ENCODE results near the gene GAS2. TPM values are rescaled to one million over a fixed set of nuclear protein-coding genes. Genes with fewer than 3 reads are reported as not detected.

Gene GAS2
- total RNA-seq, 2 experiments from 2014 or later: 1.8 to 4.1 TPM

- H3K4me1 ChIP-seq (ENCODE audit: insufficient read depth, low read length, poor library complexity, severe bottlenecking): no peaks in the 10 kb centered on the region
- no peak overlapping the region for H3K27ac ChIP-seq (ENCODE audit: low read depth, low read length, poor library complexity, severe bottlenecking)
- no peak overlapping the region for H3K4me2 ChIP-seq (ENCODE audit: low read length)
- H3K36me3 ChIP-seq (ENCODE audit: insufficient read depth, low read length): no peaks in the 10 kb centered on the region
- H3K9me3 ChIP-seq (ENCODE audit: low read length): no peaks in the 10 kb centered on the region
- H3K79me2 ChIP-seq (ENCODE audit: insufficient read depth, low read depth, low read length): no peaks in the 10 kb centered on the region
- no peak for DNase-seq (ENCODE audit: low spot score)
- BruUV-seq (replicated peaks): no TSS peak
- TF ChIP-seq CTCF (conservative IDR thresholded peaks at IDR 0.05; ENCODE audit: low read length): no peak
- no peak for TF ChIP-seq EZH2phosphoT487 (IDR thresholded peaks at IDR 0.05; ENCODE audit: borderline replicate concordance, low read depth, low read length)
- CTCF ChIA-PET (ENCODE audit: unreplicated experiment): no interaction called here
- intact Hi-C loops (cut with micrococcal nuclease; ENCODE audit: unreplicated experiment): no loop called here
- H2AFZ ChIP-seq (ENCODE audit: low read length): no peak overlapping the region
- no peak overlapping the region for H3K4me3 ChIP-seq (ENCODE audit: low read depth, low read length, poor library complexity, severe bottlenecking)
- POLR2A ChIA-PET: interaction anchor here (0.8 kb wide), 1 partner anchor 23 kb away, joined by 3 read pairs; no protein-coding TSS in a partner anchor
- H4K20me1 ChIP-seq (ENCODE audit: insufficient read depth, low read length): no peaks in the 10 kb centered on the region
- no peaks in the 10 kb centered on the region for H3K9me2 ChIP-seq (ENCODE audit: insufficient read depth, low read length)
Observed at GRCh38 chr11:22677153-22677903, 10.9 kb downstream of the GAS2 start.

GRCh38 chr11:22680628-22681027 is 14.2 kb downstream of the GAS2 start:
- DNase-seq (ENCODE audit: low spot score): no peak
- H3K4me1 ChIP-seq (ENCODE audit: insufficient read depth, low read length, poor library complexity, severe bottlenecking): no peaks in the 10 kb centered on the region
- no peaks in the 10 kb centered on the region for H3K9me2 ChIP-seq (ENCODE audit: insufficient read depth, low read length)
- no peaks in the 10 kb centered on the region for H3K9me3 ChIP-seq (ENCODE audit: low read length)
- no peak overlapping the region for H3K4me2 ChIP-seq (ENCODE audit: low read length)
- H3K4me3 ChIP-seq (ENCODE audit: low read depth, low read length, poor library complexity, severe bottlenecking): no peak overlapping the region
- H4K20me1 ChIP-seq (ENCODE audit: insufficient read depth, low read length): no peaks in the 10 kb centered on the region
- H3K79me2 ChIP-seq (ENCODE audit: insufficient read depth, low read depth, low read length): no peaks in the 10 kb centered on the region
- intact Hi-C loops (cut with micrococcal nuclease; ENCODE audit: unreplicated experiment): no loop called here
- no peak overlapping the region for H3K27ac ChIP-seq (ENCODE audit: low read depth, low read length, poor library complexity, severe bottlenecking)
- H3K36me3 ChIP-seq (ENCODE audit: insufficient read depth, low read length): no peaks in the 10 kb centered on the region
- BruUV-seq (replicated peaks): no TSS peak
- TF ChIP-seq EZH2phosphoT487 (IDR thresholded peaks at IDR 0.05; ENCODE audit: borderline replicate concordance, low read depth, low read length) (no peak), CTCF (conservative IDR thresholded peaks at IDR 0.05; ENCODE audit: low read length) (no peak)
- H2AFZ ChIP-seq (ENCODE audit: low read length): no peak overlapping the region
- POLR2A ChIA-PET: no interaction called here
- CTCF ChIA-PET (ENCODE audit: unreplicated experiment): no interaction called here

- no peaks in the 10 kb centered on the region for H4K20me1 ChIP-seq (ENCODE audit: insufficient read depth, low read length)
- no peaks in the 10 kb centered on the region for H3K9me2 ChIP-seq (ENCODE audit: insufficient read depth, low read length)
- TF ChIP-seq EZH2phosphoT487 (IDR thresholded peaks at IDR 0.05; ENCODE audit: borderline replicate concordance, low read depth, low read length) (no peak), CTCF (conservative IDR thresholded peaks at IDR 0.05; ENCODE audit: low read length) (no peak)
- CTCF ChIA-PET (ENCODE audit: unreplicated experiment): no interaction called here
- H3K79me2 ChIP-seq (ENCODE audit: insufficient read depth, low read depth, low read length): no peaks in the 10 kb centered on the region
- no peak overlapping the region for H2AFZ ChIP-seq (ENCODE audit: low read length)
- intact Hi-C loops (cut with micrococcal nuclease; ENCODE audit: unreplicated experiment): no loop called here
- DNase-seq (ENCODE audit: low spot score): no peak
- no peaks in the 10 kb centered on the region for H3K36me3 ChIP-seq (ENCODE audit: insufficient read depth, low read length)
- POLR2A ChIA-PET: no interaction called here
- H3K4me1 ChIP-seq (ENCODE audit: insufficient read depth, low read length, poor library complexity, severe bottlenecking): no peaks in the 10 kb centered on the region
- H3K4me3 ChIP-seq (ENCODE audit: low read depth, low read length, poor library complexity, severe bottlenecking): no peak overlapping the region
- no TSS peak for BruUV-seq (replicated peaks)
- H3K9me3 ChIP-seq (ENCODE audit: low read length): no peaks in the 10 kb centered on the region
- no peak overlapping the region for H3K4me2 ChIP-seq (ENCODE audit: low read length)
- H3K27ac ChIP-seq (ENCODE audit: low read depth, low read length, poor library complexity, severe bottlenecking): no peak overlapping the region
Observed at GRCh38 chr11:22681281-22681812, 14.9 kb downstream of the GAS2 start.

All from OCI-LY7 (cell line).